GM19468 (cell line): ENCODE measurements around the gene CENPW.
A peak's percentile ranks its signal among the peaks of the same experiment; 100 is the strongest.

Experiments used
- ATAC-seq: cut with Tn5 transposase; IDR thresholded peaks from one replicate; pipeline ENCODE4 v1.9.1; 2021; ENCODE audit warnings: mild to moderate bottlenecking, moderate library complexity, moderate number of reproducible peaks; ENCODE audit not compliant: unreplicated experiment; ENCODE audit errors: extremely low read depth

CENPW gene

GRCh38 chr6:126339796-126340609 lies at the start of gene CENPW:
TSS of gene CENPW (plus strand) at chr6:126340115. CDS start at chr6:126340274, 159 bp downstream.
- peak; percentile 85 for ATAC-seq

GRCh38 chr6:126293891-126294524 lies 45.9 kb upstream of the CENPW start:
- no peak for ATAC-seq

GRCh38 chr6:126300126-126300525 lies 39.8 kb upstream of the CENPW start:
- no peak for ATAC-seq

- ATAC-seq = peak; percentile 74
These were observed 39.2 kb upstream of the CENPW start for GRCh38 chr6:126300735-126301134.

- no peak for ATAC-seq
These were observed 37.7 kb upstream of the CENPW start for GRCh38 chr6:126302191-126302590.

GRCh38 chr6:126307849-126308248 lies 32.1 kb upstream of the CENPW start:
- no peak for ATAC-seq

- ATAC-seq = no peak
These were observed 31.6 kb upstream of the CENPW start for GRCh38 chr6:126308362-126308761.

GRCh38 chr6:126312013-126312665 lies 27.8 kb upstream of the CENPW start:
- no peak for ATAC-seq

GRCh38 chr6:126313941-126314340 lies 26.0 kb upstream of the CENPW start:
- ATAC-seq = no peak

- no peak for ATAC-seq
These were observed 21.1 kb upstream of the CENPW start for GRCh38 chr6:126318797-126319196.

- ATAC-seq = no peak
These were observed 6.2 kb upstream of the CENPW start for GRCh38 chr6:126333729-126334128.

GRCh38 chr6:126335210-126335609 lies 4.7 kb upstream of the CENPW start:
- no peak for ATAC-seq

GRCh38 chr6:126337323-126337722 lies 2.6 kb upstream of the CENPW start:
- ATAC-seq = no peak

- no peak for ATAC-seq
These were observed 1.2 kb downstream of the CENPW start for GRCh38 chr6:126341126-126341525.

GRCh38 chr6:126344181-126344580 lies 4.3 kb downstream of the CENPW start:
- no peak for ATAC-seq

- no peak for ATAC-seq
These were observed 12.0 kb downstream of the CENPW start for GRCh38 chr6:126351960-126352359.

- no peak for ATAC-seq
These were observed 12.6 kb downstream of the CENPW start for GRCh38 chr6:126352514-126352913.

GRCh38 chr6:126356526-126356925 lies 16.6 kb downstream of the CENPW start:
- no peak for ATAC-seq

- ATAC-seq = no peak
These were observed 20.1 kb downstream of the CENPW start for GRCh38 chr6:126359936-126360537.

- ATAC-seq = no peak
These were observed 22.0 kb downstream of the CENPW start for GRCh38 chr6:126361832-126362440.
